GM06990 (cell line): ENCODE results near the gene RNF114.

Experiments
- DNase-seq: peaks from one replicate; pipeline ENCODE4 v3.0.0-alpha.2; 2011; ENCODE audit not compliant: insufficient read length; ENCODE audit errors: extremely low read depth
- H3K27me3 ChIP-seq: replicated peaks from 2 replicates; pipeline ENCODE4 v1.6.0; 2011; ENCODE audit warnings: low read length; ENCODE audit not compliant: control insufficient read depth, insufficient read depth
- H3K36me3 ChIP-seq: 2 replicates; pipeline ENCODE4 v1.5.1; 2011; ENCODE audit warnings: low read length; ENCODE audit not compliant: control insufficient read depth, insufficient read depth
- H3K4me3 ChIP-seq: replicated peaks from 2 replicates; pipeline ENCODE4 v1.5.1; 2011; ENCODE audit warnings: low read depth, mild to moderate bottlenecking, control low read depth, low read length
- TF ChIP-seq, protein P1 (sequence below): IDR thresholded peaks from 2 replicates; pipeline ENCODE4 v1.5.1; 2011; ENCODE audit warnings: low read length, control low read depth, mild to moderate bottlenecking, inconsistent platforms; ENCODE audit not compliant: insufficient read depth, poor library complexity, severe bottlenecking

Gene RNF114

DNA sequence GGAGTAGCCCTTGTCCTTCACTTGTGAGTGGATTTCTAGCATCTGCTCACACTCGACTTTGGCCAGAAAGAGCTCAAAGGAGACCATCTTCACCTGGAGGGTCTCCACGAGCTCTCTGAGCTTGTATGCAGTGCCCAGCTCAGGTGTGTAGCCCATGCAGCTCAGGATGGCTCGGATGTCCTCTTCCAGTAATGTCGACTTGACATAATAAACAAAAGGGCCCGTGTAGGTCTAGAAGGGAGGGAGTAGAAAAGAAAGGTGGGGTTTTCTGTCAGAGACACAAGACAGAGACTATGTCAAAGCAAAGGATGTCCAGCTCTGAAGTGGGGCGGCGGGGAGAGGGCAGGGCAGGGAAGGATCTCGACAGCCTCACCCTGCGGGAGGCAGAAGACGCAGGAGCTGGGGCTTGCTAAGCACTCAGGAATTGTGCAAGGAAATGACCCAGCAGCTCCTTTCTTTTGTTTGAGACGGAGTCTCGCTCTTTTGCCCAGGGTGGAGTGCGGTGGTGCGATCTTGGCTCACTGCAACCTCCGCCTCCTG lies 29.5 kb upstream of the RNF114 start:
- Histone ChIP-seq H3K36me3 (peaks cover 30% of the 10 kb centered on the region), H3K27me3 (no peaks in the 10 kb centered on the region), H3K4me3 (no peak overlapping the region)
- no peak for DNase-seq
- TF ChIP-seq, protein P1, sequence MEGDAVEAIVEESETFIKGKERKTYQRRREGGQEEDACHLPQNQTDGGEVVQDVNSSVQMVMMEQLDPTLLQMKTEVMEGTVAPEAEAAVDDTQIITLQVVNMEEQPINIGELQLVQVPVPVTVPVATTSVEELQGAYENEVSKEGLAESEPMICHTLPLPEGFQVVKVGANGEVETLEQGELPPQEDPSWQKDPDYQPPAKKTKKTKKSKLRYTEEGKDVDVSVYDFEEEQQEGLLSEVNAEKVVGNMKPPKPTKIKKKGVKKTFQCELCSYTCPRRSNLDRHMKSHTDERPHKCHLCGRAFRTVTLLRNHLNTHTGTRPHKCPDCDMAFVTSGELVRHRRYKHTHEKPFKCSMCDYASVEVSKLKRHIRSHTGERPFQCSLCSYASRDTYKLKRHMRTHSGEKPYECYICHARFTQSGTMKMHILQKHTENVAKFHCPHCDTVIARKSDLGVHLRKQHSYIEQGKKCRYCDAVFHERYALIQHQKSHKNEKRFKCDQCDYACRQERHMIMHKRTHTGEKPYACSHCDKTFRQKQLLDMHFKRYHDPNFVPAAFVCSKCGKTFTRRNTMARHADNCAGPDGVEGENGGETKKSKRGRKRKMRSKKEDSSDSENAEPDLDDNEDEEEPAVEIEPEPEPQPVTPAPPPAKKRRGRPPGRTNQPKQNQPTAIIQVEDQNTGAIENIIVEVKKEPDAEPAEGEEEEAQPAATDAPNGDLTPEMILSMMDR, result no peak

GRCh38 chr20:49907405-49908257 lies 28.6 kb upstream of the RNF114 start:
- DNase-seq, result no peak
- TF ChIP-seq, protein P1, result no peak
- H3K27me3 ChIP-seq, result no peaks in the 10 kb centered on the region
- H3K4me3 ChIP-seq, result no peak overlapping the region
- H3K36me3 ChIP-seq, result peaks cover 31% of the 10 kb centered on the region

DNA sequence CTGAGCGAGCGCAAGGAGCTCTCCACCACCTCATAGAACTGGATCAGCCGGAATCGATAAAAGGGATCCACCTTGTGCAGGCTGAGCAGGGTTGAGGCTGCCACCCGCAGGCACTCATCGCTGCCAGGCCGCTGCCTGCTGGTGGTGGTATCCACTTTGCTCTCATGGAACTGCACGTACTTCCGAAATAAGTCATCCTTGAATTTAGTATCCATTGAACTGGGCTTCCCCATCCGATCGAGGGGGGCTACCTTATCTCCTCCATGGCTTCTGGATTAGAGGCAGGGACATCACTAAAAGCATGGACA lies 28.0 kb upstream of the RNF114 start:
- TF ChIP-seq, protein P1, result no peak
- Histone ChIP-seq H3K36me3 (peaks cover 31% of the 10 kb centered on the region), H3K27me3 (no peaks in the 10 kb centered on the region), H3K4me3 (no peak overlapping the region)
- no peak for DNase-seq

DNA sequence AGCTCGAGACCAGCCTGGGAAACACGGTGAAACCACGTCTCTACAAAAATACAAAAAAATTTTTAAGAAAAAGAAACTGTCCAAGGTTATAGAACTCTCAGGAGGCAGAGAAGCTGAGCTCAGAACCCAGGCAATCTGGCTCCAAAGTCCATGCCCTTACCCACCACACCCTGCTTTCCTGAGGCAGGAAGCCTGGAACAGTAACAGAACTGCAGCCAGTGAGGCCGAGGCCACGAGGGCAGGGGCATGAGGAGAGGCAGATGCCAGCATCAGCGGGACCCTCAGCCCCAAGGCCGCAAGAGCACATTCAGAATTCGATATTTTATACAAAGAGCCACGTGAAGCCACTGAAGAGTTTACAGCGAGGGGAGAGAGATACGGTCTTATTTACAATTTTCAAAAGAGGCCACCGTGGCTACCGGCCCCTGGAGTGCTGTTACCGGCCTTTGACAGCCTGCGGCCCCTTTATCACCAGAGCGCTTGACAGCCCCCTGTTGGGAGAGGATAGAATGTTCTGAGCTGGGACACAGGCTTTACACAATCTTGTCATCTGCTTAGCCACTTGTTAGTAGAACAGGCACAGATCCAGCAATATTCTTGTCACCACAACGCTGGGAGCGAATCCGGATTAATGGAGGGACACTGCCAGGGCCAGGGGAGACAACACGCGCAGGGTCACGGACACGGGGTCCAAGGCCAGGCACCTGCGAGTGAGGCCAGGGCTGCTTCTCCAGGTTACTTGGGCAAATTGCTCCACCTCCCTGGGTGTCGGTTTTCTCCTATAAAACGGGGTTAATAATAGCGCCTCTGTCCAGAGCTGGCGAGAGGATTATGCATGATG lies 26.5 kb upstream of the RNF114 start:
- TF ChIP-seq, protein P1, result peak; percentile 4
- no peak for DNase-seq
- H3K27me3 ChIP-seq, result no peaks in the 10 kb centered on the region
- no peak overlapping the region for H3K4me3 ChIP-seq
- H3K36me3 ChIP-seq, result peaks cover 29% of the 10 kb centered on the region

DNA sequence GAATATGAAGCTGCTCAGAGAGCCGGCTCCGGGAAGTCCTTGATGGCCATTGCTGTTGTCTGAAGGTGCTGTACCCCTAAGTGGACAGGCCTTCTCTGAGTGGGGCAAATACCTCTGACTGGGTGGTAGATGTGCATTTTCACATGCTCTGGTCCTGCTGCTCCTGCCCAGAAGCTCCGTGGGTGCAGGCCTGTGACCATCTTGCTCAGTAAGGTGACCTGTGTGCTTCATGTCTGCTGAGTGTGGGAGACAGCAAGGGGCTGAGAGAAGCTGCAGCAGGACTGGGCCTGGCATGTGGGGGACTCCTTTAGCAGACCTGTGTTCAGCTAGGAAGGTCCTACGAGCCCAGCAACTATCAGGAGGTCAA lies 25.9 kb upstream of the RNF114 start:
- TF ChIP-seq, protein P1, result no peak
- no peak overlapping the region for H3K4me3 ChIP-seq
- peaks cover 25% of the 10 kb centered on the region for H3K36me3 ChIP-seq
- H3K27me3 ChIP-seq, result no peaks in the 10 kb centered on the region
- no peak for DNase-seq
